A549 treated with Mapracorat at 1 μM for 4 hours (cell line): ENCODE data around the gene LRP2. TPM values are rescaled to one million over a fixed set of nuclear protein-coding genes. Genes with fewer than 3 reads are reported as not detected.

ENCODE experiments used
- total RNA-seq: library from RNA; stranded (reverse); fragments of 200-300 nt; extraction: Qiagen RNA extraction; gene quantifications from 5 replicates; pipeline ENCODE4 v1.2.3, GENCODE V29; 2022

LRP2 gene
- 0.03 to 0.06 TPM in 2 of 5 replicates, not detected in the others for total RNA-seq

DNA sequence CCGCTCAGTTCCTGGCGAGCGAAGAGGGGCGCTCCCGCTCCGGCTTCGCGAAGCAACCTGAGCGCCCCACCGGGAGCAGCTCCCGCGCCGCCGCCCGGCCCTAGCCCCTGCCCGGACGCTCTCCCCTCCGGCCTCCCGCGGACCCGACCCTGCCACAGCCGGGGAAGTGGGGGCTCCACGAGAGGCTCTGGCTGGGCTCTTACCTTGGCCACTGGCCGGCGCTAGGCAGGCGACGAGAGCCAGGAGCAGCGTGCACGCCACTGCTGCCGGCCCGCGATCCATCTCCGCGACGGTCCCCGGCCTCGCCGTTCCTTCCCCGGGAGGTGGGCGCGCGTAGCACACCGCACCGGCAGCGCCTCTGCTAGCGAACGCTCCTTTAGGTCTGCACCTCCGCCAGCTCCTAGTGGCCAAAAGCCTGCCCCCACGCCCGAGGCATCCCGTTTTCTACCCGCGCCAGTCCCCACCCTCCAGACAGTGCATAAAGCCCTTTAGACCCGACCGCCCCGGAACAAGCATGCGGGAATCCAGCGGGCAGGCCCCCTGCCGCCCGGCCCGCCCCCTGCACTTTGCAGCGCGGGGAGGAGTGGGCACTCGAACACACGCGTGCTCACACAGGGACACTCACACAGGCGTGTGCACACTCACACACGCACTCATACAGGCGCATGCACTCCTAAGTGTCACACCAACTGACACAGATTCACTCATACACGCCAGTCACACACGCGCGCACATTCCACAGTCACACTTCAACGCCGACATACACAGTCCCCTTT, at the start of gene LRP2:
TSS of gene LRP2 (minus strand) at position 417 of the 776 bp plus-strand sequence. CDS start at position 282, 135 bp downstream.

Other genes with a start within 250 kb of the LRP2 start
- 5.2 to 7.3 TPM (median 5.4 TPM) in 5 replicates for gene BBS5, start 117.0 kb upstream of the LRP2 start, total RNA-seq
- 0.10 to 0.50 TPM (median 0.20 TPM) in 5 replicates for gene KLHL41, start 147.2 kb upstream of the LRP2 start, total RNA-seq
- 18.3 to 22.6 TPM (median 20.5 TPM) in 5 replicates for gene FASTKD1, start 211.3 kb upstream of the LRP2 start, total RNA-seq
- 32.4 to 47.5 TPM (median 38.7 TPM) in 5 replicates for gene PPIG, start 221.8 kb upstream of the LRP2 start, total RNA-seq